Panc1 (cell line): ENCODE data around the gene GPR25. TPM values are rescaled to one million over a fixed set of nuclear protein-coding genes. Genes with fewer than 3 reads are reported as not detected.

Experiments
- ATAC-seq: fragments of 200-7000 bp; cut with Tn5 transposase; 2 replicates; pipeline ENCODE4 v1.9.1; 2020; ENCODE audit warnings: mild to moderate bottlenecking, moderate library complexity
- Bru-seq: library from RNA; stranded (reverse); fragments of 400-500 nt; gene quantifications from one replicate; lab custom pipeline; 2021; lab: Mats Ljungman, UMichigan
- BruChase-seq, 2 experiments: library from RNA; stranded (reverse); fragments of 400-500 nt; gene quantifications; one replicate each; lab custom pipeline; 2021; lab: Mats Ljungman, UMichigan
- BruUV-seq: library from RNA; stranded (reverse); fragments of 400-500 nt; replicated peaks from 2 replicates; lab custom pipeline; 2021; lab: Mats Ljungman, UMichigan
- CTCF ChIA-PET: fragments of 300-600 bp; sonication (Branson Sonifier 250); formaldehyde crosslinking; loops from one replicate; lab custom pipeline; 2022; ENCODE audit warnings: antibody characterized with exemption; lab: Charles Lee
- POLR2A ChIA-PET: fragments of 300-600 bp; sonication (Branson Sonifier 250); formaldehyde crosslinking; loops from one replicate; lab custom pipeline; 2022; ENCODE audit warnings: antibody characterized with exemption; lab: Charles Lee
- DNase-seq: peaks from one replicate; pipeline ENCODE4 v3.0.0-alpha.2; 2010; ENCODE audit warnings: low read depth, low spot score
- H3K27ac ChIP-seq: 2 replicates; pipeline ENCODE4 v1.5.1; 2011; ENCODE audit warnings: mild to moderate bottlenecking, low read length, inconsistent platforms
- H3K27me3 ChIP-seq: fragments of 200-500 bp; sonication (Bioruptor generic); 2 replicates; pipeline ENCODE4 v1.6.0; 2014; ENCODE audit warnings: low read length, inconsistent platforms; ENCODE audit not compliant: control insufficient read depth, insufficient read depth
- H3K36me3 ChIP-seq: fragments of 200-500 bp; sonication (Bioruptor generic); 2 replicates; pipeline ENCODE4 v1.5.1; 2014; ENCODE audit warnings: inconsistent platforms, mild to moderate bottlenecking, low read length, moderate library complexity; ENCODE audit not compliant: control insufficient read depth, insufficient read depth
- H3K4me1 ChIP-seq: 2 replicates; pipeline ENCODE4 v1.5.1; 2011; ENCODE audit warnings: inconsistent platforms, mild to moderate bottlenecking, low read length, moderate library complexity; ENCODE audit not compliant: control insufficient read depth, insufficient read depth
- H3K4me3 ChIP-seq, 2 experiments: 2 replicates each; pipeline ENCODE4 v1.5.1; 2011 to 2012; ENCODE audit warnings: low read depth in 2 of 2, low read length in 2 of 2, mild to moderate bottlenecking in 2 of 2, inconsistent platforms in 1 of 2, moderate library complexity in 1 of 2
- H3K9me3 ChIP-seq: fragments of 200-500 bp; sonication (Bioruptor generic); 2 replicates; pipeline ENCODE4 v1.5.1; 2014; ENCODE audit warnings: low read depth, mild to moderate bottlenecking, inconsistent platforms, low read length, moderate library complexity; ENCODE audit not compliant: control insufficient read depth, insufficient read depth
- CTCF ChIP-seq: fragments of 450-650 bp; IDR thresholded peaks from 2 replicates; pipeline ENCODE4 v1.5.1; 2017; ENCODE audit warnings: mild to moderate bottlenecking
- POLR2AphosphoS5 ChIP-seq: IDR thresholded peaks from 2 replicates; pipeline ENCODE4 v1.6.1; 2012; ENCODE audit warnings: mild to moderate bottlenecking, low read depth, low read length, moderate library complexity
- REST ChIP-seq, 2 experiments: IDR thresholded peaks; 2 replicates each; pipeline ENCODE4 v1.6.1; 2011 to 2012; ENCODE audit warnings: low read depth in 2 of 2, control low read depth in 1 of 2, low read length in 1 of 2, mild to moderate bottlenecking in 1 of 2, moderate library complexity in 1 of 2; ENCODE audit not compliant: insufficient read depth in 1 of 2
- SIN3A ChIP-seq: IDR thresholded peaks from 2 replicates; pipeline ENCODE4 v1.6.1; 2012; ENCODE audit warnings: low read depth, mild to moderate bottlenecking, low read length, moderate library complexity, borderline replicate concordance; ENCODE audit not compliant: insufficient read depth
- TCF7L2 ChIP-seq: IDR thresholded peaks from 2 replicates; pipeline ENCODE4 v1.6.1; 2011; ENCODE audit warnings: mild to moderate bottlenecking, low read depth, low read length, inconsistent platforms
- in situ Hi-C: cut with HindIII; loops from 2 replicates; pipeline ENCODE4 v1.10.0; 2016; ENCODE audit warnings: low sequenced_read_pairs, low pct_unique_long_range_greater_than_20kb
- intact Hi-C: fragments of 100-400 bp; cut with micrococcal nuclease; formaldehyde crosslinking; loops from one replicate; pipeline ENCODE4 v1.10.0; 2022; ENCODE audit not compliant: unreplicated experiment
- long read RNA-seq: library from polyadenylated mRNA; unstranded; transcript quantifications from one replicate; pipeline ENCODE4 v2.0.0, GENCODE V29; 2021; ENCODE audit not compliant: unreplicated experiment
- polyA plus RNA-seq: library from polyadenylated mRNA; unstranded; fragments of >200 nt; gene quantifications from one replicate; pipeline ENCODE4 v1.2.1, GENCODE V29; 2012; ENCODE audit warnings: missing spikeins; ENCODE audit not compliant: insufficient read length
- total RNA-seq: library from RNA; stranded (reverse); gene quantifications from one replicate; pipeline ENCODE4 v1.2.1, GENCODE V29; 2021; ENCODE audit not compliant: unreplicated experiment

The GPR25 gene
- total RNA-seq, result not detected
- not detected for polyA plus RNA-seq
- Bru-seq, nascent RNA, result percentile 17 among the genes with signal in this experiment
- BruChase-seq, experiment 1, labeled RNA remaining after a 2-hour chase, result percentile 22 among the genes with signal in this experiment
- BruChase-seq, experiment 2, labeled RNA remaining after a 6-hour chase, result not detected
- long read RNA-seq, result 0 reads

- Histone ChIP-seq H3K4me3 (no peak within 1 kb of the TSS), H3K27ac (no peak within 1 kb of the TSS), H3K27me3 (peaks cover 3% of the 10 kb centered on the region), H3K9me3 (no peaks in the 10 kb centered on the region), H3K4me1 (no peaks in the 10 kb centered on the region), H3K36me3 (no peaks in the 10 kb centered on the region)
- DNase-seq (no peak), ATAC-seq (no peak)
- in situ Hi-C loops, result no loop called here
- no TSS peak for BruUV-seq
- ChIA-PET CTCF (interaction anchor here (0.6 kb wide), 2 partner anchors 101 to 157 kb away, joined by 4 to 6 read pairs; no protein-coding TSS in a partner anchor), POLR2A (no interaction called here)
- intact Hi-C loops, result no loop called here
- TF ChIP-seq TCF7L2 (no peak), CTCF (no peak), REST (IDR thresholded peaks at IDR 0.05; ENCODE audit: insufficient read depth in 1 of 2, low read depth in 2 of 2, low read length in 1 of 2) (no peak), POLR2AphosphoS5 (no peak), SIN3A (no peak)
Measured at GRCh38 chr1:200872446-200873115, at the start of gene GPR25. TSS of gene GPR25 (plus strand) at chr1:200872981. CDS start at chr1:200873038, 57 bp downstream.

- DNase-seq, result no peak
- no TSS peak for BruUV-seq
- ATAC-seq, result no peak
- ChIA-PET CTCF (no interaction called here), POLR2A (no interaction called here)
- Histone ChIP-seq H3K4me1 (no peaks in the 10 kb centered on the region), H3K36me3 (peaks cover 5% of the 10 kb centered on the region), H3K27me3 (no peaks in the 10 kb centered on the region), H3K27ac (no peak overlapping the region), H3K9me3 (no peaks in the 10 kb centered on the region), H3K4me3 (no peak overlapping the region)
- intact Hi-C loops, result loop anchor here (10.0 kb wide), 1 partner anchor 206 kb away; the partner anchor contains the start of gene KIF14
- in situ Hi-C loops, result no loop called here
- TF ChIP-seq REST (IDR thresholded peaks at IDR 0.05; ENCODE audit: insufficient read depth in 1 of 2, low read depth in 2 of 2, low read length in 1 of 2), result no peak
- no peak for TF ChIP-seq CTCF
- TF ChIP-seq POLR2AphosphoS5, result no peak
Measured at GRCh38 chr1:200831091-200831490, 41.7 kb upstream of the GPR25 start.
